ENCODE results near the gene HOXC9.

HOXC9 gene

DNA sequence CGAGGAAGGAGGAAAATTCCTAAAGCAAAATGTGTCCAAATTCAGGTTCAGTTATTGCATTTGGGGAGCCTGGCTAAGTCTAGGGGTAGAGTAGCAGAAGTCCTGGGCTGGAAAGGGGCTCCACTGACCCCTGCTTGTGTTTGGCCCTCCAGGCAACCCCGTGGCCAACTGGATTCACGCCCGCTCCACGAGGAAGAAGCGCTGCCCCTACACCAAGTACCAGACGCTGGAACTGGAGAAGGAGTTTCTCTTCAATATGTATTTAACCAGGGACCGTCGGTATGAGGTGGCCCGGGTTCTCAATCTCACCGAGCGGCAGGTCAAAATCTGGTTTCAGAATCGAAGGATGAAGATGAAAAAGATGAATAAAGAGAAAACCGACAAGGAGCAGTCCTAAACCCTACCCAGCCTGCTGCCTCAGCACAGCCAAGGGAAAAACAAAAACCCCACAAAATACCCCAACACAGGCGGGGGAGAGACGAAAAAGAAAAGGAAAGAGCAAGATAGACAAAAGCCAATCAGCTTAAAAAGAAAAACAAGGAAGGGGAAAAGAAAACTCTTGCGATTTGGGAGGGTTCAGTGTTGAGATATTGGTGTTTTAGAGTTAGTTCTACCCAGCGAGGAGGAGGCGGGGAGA is 2.4 kb downstream of the HOXC9 start:
- no peak for DNase-seq

DNA sequence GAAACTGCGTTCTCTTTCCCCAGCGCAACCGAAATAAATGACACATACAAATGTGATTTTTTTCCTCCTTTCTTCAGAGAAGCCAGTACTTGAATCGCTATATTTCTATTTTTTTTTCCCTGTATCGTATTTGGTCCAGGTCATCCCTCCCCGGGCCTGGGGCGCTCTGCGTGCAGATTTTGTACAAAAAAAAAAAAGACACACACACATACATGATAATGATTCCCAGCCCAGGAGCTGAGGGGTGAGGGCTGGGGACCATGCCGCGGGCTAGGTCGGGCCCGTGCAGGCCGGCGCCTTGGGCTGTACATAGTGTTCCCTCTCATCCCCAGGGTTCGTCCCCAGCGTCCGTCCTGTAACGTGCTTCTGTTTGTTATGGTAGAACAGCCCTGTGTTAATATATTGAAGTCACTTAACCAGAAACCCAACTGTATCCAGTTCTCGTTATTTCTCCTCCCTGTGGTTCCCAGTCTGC is 3.0 kb downstream of the HOXC9 start:
- DNase-seq = no peak

- no peak for DNase-seq
Observed at GRCh38 chr12:54003625-54004024, 3.7 kb downstream of the HOXC9 start.

- no peak for DNase-seq
Observed at GRCh38 chr12:54004063-54004840, 4.3 kb downstream of the HOXC9 start.

GRCh38 chr12:54004841-54005530 is 5.0 kb downstream of the HOXC9 start:
- DNase-seq = no peak

DNA sequence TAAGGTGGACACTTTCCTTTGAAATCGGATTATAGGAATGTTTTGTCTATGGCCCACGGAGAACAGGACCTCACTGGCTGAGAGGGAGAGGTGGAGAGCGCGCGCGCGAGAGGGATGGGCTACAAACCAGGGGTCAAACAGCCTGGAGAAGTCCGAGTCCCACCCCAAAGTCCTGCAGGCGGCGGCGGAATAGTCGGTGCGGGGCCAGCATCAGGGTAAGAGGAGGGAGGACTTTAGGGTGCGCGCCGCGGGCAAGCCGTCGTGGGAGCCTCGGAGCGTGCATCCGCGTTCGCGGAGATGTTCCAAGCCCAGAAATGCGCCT is 5.5 kb downstream of the HOXC9 start:
- no peak for DNase-seq

DNA sequence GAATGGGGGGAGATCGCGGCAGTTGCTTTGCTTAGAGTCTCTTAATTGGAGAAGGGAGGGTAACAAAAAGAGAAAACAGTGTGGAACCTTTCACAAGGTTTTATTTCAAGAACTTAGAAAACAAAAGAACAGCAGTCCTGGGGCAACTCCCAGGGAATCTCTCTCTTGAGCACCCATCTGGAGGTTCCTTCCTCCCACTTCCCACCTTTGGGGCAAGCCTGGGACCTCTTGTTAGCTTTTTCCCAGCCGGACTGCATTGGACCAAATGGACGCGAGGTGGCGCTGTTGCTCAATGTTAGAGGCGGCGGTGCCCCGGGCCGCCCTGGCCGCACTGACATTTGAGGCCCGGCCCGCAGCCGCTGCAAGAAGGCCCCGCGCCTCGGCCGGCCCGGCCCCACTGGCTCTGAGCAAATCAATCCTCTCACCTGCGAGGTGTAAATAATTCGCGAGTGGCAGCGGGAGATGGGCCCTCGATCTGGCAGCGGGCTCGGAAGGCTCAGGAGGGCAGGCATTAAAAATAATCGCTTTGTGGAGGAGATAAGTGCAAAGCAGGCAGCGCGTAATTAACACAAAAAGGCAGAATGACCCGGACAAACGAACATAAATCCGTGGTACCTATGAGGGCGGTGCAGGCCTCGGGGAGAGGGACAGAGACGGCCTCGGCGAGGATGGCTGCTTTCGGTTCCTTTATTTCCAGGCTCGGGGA is 6.0 kb downstream of the HOXC9 start:
- DNase-seq = peak; percentile 97

DNA sequence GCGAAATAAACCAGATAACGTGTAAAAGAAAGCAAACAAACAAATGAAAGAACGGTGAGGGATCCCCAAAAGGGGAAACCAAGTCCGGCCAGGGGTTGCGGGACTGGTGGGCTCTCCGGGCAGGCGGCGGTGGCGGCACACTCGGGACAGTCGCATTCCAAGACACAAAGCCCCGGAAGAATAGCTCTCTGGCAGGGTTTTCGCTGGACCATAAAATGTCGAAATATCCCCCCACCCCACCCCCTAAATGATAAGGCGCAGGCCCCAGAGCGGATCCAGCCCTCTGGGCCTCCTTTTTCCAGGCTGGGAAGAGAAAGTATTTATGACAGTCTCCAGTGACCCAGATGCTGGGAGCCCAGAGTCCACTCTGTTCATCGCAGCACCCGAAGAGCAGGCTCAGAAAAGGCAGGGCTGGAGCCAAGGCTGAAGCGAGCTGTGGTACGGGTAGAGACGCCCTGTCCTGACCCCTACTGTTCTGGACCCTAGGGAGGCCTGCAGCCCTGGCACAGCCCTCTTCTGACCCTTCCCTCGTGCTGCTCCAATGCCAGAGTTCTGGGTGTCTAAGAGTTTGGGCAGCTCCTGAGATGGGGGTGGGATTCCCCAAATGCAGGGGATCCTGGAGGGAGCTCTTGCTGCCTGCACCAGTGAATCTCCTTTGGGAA is 6.7 kb downstream of the HOXC9 start:
- DNase-seq = no peak

DNA sequence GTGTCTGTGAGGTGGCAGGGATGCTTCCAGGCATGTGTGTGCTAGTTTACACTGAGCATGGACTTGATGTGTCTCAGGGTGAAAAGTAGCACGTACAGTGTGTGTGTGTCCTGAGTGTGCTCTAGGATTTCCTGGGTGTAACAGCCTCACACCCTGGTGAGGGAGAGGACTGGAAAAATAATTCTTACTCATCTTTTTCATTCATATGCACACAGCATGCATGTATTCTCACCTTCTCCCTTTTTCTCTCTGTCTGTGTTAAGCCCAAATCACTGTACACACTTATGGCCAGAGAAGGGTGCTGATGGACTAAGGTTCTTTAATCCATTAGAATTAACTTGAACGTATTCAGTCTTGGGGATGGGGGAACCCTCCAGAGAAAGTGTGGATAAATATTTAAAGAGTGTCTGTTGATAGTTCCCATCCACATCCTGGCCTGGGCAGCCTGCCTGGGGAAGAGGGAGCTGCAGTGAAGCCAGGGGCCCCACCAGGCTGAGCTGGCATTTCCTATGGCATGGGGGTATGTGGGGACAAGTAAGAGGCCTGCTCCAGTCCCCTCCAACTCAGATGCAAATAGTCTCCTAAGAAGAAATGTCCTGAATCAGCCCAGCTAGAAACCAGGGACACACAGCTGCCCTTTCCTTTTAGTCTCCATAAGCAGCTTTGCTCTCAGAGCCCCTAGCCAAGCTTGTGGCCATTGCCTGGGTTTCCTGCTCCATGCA is 7.7 kb downstream of the HOXC9 start:
- DNase-seq = no peak

- no peak for DNase-seq
Observed at GRCh38 chr12:54008260-54008552, 8.2 kb downstream of the HOXC9 start.

- no peak for DNase-seq
Observed at GRCh38 chr12:54009171-54010052, 9.5 kb downstream of the HOXC9 start.

GRCh38 chr12:54010053-54010971 is 10.4 kb downstream of the HOXC9 start:
- no peak for DNase-seq

- no peak for DNase-seq
Observed at GRCh38 chr12:54010972-54011664, 11.2 kb downstream of the HOXC9 start.

DNA sequence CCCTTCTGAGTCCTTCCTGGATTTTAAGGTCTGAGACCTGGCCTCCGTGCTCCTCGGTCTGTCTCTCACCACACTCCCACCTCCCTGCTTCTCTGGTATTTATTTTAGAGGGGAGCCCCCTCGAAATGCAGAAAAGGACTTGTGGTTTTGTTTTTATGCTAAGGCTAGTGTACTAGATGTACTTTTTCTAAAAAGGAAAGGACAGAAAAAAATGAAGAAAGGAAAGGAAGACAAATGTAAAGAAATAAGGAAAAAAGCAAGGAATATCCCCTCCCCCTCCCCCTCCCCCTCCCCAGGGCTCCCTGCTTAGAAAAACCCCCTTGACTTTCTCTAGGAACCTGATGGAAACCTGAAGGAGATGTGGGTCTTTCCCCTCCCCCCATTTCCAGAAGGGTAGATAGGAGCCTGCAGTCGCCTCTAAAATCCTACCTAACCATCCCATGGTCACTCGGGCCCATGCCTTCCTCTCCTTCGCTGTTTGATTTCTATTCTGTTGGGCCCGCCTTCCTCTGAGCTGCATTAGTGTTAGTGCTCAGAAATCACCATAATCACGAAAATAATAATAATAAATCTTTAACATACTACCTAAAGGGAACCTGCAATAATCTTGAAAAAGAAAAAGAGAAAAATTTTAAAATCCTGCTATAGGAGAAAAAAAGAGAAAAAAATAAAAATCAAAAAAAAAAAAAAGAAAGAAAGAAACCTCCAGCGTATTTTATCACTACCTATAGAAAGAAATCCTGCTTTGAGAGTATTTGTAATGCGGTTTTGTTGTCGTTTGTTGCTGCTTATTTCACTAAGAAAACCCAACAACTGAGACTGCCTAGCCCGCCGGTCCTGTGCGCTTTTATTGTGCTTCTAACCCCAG is 11.9 kb downstream of the HOXC9 start:
- no peak for DNase-seq

GRCh38 chr12:54012631-54013409 is 12.9 kb downstream of the HOXC9 start:
- no peak for DNase-seq

DNA sequence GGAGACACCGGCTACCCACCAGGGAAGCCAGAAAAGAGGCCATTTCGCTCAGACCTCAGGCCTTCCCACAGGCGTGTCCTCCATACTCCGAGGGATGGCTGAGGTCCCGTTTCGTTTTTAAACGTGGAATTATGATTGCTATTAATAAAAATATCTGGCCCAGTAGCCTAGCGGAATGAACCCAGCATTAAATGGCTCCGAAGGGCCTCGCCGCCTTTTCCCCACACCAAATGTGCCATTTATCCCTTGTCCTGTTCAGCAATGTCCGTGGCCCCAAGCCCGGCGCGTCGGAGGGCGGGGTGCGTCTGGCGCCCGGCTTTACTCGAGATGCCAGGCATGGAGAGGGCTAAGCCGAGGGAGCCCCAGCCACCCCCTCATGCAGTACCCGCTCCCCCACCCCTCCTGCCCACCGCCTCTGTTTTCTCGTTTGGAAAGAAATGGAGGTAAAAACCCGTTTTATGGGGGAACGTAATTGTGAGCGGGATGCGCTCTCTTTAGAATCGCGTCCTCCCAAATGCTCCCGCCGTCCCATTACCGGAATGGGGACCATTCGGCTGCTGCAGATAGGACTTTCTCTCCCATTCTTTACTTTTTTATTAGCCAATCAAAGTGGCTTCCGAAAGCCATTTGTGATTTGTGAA is 14.5 kb downstream of the HOXC9 start:
- no peak for DNase-seq

All from activated CD8-positive, alpha-beta memory T cell treated with anti-CD3 and anti-CD28 coated beads, Interleukin-2, amount 50 U/mL, for 48 hours (primary cell).